HG02943 (cell line): ENCODE data around the gene ELF1.

ENCODE experiments used
- ATAC-seq: cut with Tn5 transposase; IDR thresholded peaks from one replicate; pipeline ENCODE4 v1.9.1; 2021; ENCODE audit warnings: mild to moderate bottlenecking, low read depth, moderate library complexity; ENCODE audit not compliant: unreplicated experiment

Gene ELF1

DNA sequence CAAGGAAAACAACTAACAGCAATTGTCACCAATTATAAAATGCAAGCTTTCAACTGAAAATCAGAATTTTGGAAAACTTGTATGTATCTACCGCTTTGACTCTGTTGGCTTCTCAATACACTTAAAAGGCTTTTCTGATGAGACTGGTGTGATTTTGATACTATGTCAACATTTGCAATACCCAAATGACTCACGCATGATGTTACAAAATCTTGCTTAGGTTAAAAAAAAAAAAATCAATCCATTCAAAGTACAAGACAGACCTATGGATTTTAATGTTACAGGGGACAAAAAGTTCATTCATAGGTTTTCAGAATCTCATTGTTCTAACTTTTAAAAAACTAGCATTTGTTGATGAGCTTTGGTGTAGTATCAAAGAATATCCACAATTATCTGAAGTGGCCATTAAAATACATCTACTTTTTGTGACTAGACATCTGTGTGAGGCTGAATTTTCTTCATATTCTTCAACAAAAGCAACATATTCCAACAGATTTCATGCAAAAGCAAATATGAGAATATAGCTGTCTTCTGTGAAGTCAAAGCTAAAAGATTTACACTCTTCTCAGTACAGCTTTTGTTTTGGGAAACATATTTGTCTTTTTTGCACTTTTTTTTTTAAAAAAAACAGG lies 10.7 kb downstream of the ELF1 start:
- ATAC-seq: no peak

DNA sequence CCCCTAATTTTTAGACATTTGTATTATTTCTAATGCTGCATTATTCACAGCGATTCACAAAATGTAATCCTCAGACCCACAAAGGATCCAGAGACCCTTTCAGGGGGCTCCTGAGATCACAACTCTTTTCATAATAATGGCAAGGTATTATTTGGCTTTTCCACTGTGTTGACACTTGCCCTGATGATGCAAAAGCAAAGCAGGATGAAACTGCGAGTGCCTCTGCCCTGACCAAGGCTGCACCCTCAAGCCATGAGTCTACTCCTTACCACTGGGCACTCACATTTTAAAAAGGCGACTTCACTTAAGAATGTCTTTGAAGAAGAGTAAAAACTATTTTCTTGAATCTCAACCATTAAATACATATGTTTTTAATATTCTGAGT lies 11.4 kb downstream of the ELF1 start:
- ATAC-seq: no peak

DNA sequence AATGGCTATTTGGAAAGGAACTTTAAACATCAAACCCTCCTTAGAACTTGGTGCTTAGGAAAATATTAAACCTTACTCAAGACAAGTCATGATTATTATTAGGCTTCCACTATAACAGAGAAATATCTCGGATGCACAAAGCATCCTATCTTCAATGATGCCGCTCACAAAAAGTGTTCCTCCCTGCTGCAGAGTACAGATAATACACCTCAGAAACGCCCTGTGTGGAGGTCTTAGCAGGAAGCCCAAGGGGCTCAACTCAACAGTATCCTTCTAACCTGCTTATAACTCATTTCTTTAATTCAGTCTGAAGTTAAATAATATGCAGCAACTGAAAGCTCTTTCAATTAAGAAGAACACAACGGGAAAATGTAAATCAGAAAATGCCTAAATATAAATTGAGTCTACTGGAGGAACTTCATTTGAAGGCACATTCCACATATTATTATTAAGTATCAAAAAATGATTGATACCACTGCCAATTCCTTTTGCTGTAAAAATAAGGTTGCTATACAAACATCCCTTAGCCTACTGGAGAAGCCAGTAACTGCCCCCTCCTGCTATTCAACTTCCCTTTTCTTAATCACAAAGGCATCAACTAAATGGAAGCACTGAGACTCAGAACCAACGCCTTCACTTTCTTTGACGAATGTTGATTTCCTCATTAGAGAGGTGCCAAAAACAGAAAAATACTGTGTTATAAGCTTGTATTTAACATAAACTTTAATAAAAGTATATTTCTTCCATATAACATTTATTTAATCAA lies 12.0 kb downstream of the ELF1 start:
- no peak for ATAC-seq

DNA sequence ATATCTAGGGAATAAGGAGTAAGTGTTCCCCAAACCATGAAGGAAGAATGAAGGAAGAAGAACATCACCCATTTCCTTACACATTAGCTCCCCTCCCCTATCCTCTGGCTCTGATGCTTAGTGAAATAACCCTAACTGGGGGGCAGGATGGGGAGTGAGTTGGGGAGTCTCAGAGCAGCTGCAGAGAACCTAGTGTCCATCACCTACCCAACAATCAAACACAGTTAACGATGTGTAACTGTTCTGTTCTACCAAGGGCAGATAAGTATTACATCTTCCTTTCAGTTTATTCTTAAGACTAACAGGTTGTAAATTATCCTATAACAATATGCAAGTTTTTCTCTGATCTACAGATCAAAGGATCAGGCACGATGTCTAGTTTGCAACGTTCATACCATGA lies 12.8 kb downstream of the ELF1 start:
- ATAC-seq: no peak

DNA sequence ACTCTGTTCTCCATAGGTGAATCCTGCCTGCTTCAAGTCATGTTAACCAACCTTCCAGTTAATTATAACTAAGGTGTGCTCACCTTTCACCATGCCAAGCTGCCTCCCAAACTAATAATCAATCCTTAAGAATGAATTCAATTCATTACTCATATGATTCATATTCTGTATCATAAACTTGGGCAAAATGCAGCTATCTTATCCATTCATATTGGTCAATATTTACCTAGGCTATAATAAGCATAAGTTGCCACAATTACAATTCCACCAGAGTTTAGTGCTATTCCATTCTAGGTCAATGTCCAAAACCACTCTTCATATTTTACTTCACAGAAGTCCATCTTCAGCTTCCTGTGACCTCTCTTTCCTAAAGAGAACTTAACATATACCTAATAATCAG lies 13.4 kb downstream of the ELF1 start:
- no peak for ATAC-seq

DNA sequence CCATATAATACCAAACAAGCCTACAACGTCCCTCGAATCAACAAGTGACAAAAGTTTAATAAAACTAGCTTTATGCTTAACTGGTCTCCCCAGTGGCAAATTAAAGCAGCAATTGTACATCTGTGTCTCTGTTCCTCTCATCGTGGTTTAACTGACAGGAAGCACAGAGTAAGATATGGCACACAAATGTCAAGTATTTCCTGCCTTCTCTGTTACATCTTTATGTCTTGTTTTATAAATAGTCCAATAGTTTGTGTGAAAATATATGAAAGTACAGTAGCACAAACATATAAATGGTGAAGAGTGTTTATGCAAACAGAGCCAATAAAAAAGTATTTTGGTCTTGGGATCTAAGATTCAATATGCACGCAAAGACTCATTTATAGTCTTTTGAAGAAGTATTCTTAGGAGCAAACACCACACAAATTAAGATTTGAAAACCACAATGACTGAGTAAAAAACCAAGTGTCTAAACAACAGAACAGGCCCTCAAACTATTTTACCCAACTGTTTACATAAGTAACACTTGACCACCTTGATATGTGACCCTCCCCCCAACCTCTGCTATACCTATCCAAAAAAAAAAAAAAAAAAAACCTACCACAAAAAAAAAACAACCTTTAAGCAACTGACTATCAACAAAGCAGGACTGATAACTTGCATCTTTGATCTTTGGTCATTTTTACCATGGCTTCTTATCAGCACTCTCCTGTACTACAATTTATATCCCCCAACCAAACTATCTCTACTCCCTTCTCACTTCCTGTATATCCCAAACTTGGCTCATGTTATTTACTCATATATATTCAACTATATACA lies 14.0 kb downstream of the ELF1 start:
- peak; percentile 68 for ATAC-seq

DNA sequence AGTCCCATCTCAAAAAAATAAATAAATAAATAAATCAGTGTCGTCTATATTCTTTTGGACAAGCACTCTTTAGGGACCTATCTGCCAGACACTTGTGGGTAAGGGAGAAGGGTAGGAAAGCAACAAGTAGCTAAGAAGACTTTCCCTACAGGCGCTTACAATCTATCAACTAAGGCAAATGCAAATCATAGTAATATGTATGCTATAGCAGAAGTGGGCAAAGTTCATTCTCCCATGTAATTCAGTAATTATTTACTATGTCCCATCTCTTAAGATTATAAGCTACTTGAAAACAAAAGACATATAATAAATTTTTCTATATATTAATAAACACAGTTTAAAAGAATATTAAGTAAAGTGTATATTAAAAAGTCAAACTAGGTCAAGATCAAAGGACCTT lies 16.5 kb downstream of the ELF1 start:
- ATAC-seq: no peak

DNA sequence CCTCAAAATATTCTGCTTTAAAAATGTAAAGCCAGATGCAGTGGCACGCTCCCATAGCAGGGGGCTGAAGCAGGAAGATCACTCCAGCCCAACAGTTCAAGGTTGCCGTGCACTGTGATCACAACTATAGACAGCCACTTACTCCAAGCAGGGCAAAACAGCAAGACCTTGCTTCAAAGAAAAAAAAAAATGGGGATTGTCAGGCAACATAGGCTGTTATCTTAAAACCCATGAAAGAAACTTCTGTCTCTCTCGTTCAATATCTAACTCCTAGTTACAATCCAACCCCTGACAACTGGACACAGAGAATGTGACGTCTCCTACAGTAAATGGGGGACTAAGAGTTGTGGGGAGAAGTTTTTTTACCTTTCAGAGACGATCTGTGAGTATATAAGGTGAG lies 17.4 kb downstream of the ELF1 start:
- no peak for ATAC-seq

DNA sequence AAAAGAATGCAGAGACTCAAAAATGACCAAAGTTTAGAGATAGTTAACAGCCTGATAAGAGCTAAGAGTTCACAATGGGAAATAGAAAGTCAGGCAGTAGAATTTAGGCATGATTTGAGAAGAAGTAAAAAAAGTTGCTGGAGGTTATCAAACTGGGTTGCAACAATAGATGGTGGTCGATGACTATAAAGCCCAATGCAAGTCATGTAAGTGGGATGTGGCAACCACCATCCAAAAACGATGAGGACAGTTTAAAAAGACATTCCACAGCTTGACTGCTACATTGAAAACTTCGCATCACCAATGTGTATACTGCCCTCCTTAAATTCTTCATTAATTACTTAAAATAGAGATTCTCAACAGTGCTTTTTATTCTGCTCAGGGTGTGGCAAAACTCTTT lies 19.7 kb downstream of the ELF1 start:
- ATAC-seq: no peak

DNA sequence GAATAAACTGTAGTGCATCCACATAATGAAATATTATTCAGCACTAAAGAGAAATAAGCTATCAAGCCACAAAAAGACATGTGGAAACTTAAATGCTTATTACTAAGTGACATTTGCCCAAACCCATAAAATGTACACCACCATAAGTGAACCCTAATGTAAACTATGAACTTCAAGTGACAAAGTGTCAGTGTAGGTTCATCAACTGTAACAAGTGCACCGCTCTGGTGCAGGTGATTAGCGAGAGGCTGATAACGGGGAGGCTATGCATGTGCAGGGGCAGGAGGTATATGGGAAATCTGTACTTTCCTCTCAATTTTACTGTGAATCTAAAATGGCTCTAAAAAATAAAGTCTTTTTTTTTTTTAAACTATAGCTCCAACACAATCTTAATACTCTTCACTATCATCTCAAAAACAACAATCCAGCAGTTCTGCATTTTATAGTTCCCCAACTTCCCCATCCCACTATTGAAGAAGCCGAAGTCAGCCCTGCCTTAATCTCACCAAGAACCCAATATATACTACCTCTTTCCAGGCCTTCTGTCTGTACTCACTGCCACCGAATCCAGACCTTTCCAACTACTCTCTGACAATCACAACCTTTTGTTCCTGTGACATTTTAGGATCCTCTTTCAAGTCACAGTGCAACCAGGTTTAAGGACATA lies 22.6 kb downstream of the ELF1 start:
- ATAC-seq: no peak

DNA sequence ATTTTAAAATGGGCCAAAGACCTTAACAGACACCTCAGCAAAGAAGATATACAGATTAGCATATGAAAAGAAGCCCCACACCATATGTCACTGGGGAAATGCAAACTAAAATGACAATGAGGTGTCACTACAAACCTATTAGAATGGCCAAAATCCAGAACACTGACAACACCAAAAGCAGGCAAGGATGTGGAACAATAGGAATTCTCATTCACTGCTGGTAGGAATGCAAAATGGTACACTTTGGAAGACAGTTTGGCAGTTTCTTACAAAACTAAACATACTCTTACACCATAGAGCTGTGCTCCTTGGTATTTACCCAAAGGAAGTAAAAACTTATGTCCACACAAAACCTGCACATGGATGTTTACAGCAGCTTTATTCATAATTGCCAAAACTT lies 23.1 kb downstream of the ELF1 start:
- ATAC-seq: no peak

DNA sequence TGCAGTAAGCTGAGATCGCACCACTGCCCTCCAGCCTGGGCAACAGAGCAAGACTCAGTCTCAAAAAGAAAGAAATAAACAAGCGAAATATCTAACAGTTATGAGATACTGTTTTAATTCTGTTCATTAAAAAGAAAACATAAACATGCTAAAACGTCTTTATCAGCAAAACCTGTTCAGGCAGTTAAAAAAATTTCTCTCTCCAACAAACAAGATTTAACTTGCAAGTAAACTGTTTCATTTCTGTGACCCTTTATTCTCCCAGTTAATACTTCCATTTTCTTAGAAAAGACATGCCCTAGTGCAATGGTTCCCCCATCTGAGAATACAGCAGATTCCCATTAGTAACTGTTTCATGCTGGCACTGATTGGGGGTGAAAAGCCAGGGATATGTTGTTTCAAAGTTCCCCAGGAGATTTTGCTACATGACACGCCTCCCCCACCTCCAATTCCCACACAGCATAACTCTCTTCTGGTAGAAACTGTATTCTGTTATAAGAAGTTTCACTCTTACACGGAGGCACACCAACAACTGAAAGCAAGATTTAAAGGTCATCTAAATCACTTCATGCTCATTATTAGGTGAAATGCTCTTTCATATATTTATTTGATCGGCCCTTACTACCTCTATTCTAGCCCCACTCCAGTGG lies 24.4 kb downstream of the ELF1 start:
- peak; percentile 68 for ATAC-seq

DNA sequence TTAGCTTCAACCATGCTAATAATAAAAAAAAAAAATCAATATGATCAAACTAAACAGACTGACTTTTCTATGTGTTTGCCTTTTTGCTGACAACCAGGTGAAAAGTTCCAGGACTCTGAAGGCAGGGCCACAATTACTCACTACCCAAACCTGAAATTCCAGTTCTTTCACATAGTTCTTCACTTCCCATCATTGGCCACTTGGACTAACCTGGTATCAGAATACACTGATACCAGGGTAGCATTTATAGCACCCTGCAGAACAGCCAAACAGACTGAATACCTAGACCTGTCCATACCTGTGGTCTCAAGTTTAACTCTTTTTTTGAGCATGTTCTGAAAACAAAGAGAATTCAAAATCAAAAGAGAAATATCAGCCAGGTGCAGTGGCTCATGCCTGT lies 25.1 kb downstream of the ELF1 start:
- ATAC-seq: no peak

DNA sequence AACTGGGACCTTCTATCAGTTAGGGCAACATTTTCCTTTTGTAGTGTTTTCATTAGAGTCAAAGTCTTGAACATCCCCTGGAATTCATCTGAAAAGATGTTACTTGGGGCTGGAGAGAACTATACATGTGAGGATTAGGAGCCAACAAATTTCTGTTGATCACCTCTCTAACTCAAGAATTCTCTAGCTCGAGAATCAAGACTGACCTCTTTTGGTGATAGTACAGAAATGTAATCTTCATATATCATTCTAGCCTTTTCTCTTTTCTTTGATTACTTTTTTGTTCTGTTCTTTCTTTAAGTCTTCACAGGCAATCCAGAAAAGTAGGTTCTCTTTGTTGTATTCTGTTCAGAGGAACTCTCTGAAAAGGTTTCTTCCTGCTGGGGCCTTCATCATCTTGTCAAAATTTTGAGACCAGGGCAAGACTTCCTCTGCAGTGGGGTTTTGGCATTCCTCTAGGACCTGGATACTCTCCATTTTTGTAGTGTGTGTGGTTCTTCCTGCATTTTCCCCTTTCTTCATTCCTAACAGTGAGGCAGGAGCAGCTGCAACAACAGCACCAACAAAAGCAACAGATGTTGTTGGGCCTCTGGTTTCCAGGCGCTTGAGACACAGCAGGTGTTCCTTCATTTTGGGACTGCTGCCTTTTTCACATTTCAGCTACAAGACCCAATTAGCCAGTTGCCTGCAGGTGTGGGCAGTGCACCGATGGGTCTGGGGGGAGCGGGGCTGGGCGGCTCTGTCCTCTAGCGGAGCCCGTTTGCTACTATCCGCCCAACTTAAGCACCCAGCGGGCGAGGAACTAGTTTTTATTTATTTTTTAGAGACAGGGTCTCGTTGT lies 26.2 kb downstream of the ELF1 start:
- ATAC-seq: no peak

DNA sequence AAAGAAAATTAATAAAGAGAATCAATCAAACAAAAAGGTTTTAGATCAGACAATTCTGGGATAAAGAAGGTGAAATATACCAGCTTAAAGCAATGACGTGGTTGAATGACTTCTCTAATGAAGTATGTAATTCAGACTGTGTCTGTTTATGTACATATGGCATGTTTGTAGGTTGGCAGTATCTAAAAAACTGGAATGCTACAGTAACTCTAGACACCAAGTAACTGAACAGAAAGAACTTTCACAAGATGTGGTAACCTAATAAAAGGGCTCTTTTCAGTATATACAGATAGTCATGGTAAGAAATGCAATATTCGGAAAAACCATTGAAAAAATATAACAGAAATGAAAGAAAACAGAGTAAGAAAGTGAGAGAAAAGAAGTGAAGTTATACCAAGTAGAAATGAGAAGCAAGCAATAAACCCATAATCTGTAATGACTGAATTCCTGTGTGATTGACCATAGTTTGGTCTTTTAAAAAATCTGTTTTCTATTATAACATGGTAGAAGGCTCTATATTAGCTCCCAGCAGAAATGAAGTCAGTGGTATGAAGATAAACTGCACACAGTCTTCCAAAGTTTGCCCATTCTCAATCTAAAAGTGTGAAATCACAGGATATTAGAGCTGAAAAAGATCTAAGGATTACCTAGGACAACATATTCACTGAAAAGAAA lies 31.4 kb downstream of the ELF1 start:
- no peak for ATAC-seq

DNA sequence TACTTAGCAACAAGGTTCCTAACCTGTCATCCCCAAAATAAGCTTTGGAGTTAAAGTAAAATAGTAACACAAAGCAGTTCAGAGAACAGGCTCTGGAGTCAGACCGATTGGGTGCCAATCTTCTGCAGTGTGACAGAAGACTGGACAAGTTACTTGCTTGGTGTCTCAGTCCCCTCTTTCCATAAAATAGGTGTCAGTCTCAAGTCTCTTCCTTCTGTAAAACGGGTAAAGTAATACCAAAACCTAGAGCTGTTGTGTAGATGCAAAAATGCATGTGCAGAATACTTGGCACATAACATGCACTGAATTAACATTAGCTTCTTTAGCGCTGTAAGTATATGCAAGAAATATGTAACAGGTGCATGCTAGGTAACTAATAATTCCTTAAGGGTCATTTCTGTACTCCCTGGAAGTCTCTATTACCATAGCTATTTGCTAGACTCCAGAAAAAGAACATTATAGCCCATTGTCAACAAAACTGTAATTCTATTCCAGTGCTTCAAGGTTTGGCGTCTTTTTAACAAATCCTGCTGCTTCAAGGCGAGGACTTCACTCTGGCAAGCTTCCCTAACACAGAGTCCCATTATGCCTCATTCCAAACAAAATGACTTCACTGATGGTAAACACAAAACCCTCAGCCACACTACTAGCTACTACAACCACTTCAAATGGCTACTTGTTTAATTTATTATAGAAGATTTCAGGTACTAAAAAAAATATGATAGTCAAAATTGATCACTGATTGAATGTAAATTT lies 32.8 kb downstream of the ELF1 start:
- ATAC-seq: no peak

DNA sequence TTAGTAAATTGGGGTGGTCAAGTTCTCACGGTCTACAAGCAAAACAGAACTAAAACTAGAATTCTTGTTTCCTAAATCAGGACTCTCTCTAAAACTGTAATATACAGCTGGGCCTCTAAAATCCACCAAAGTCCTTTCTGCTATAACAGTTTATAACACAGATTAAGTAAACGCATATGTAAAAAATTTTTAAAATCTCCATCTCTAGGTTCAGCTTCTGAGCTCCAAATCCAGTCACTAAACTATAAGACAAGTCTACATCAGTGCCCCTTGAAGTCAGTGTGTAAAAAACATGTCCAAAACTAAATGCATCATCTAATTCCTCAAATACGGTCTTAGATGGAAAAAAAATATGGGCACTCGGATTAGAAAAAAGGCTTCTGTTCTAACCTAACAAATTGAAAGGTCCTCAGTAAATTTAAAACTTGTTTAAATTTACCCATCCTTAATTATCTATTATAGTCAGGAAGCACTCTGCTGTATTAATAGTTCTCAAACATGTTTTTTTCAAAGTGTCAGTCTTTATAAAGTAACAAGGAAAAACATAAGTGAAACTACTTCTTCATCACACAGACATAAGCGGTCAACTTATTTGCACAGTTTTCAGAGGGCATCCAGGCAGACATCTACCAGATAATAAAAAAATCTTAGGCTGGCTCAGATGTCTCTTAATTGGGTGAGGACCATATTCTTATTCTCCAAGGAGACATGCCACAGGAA lies 33.6 kb downstream of the ELF1 start:
- ATAC-seq: no peak
